ENCODE results near the gene ACER3.
"Not testable (repeated sequence)": the region's sequence is repeated elsewhere in the genome, so short reads cannot be mapped to it uniquely, and the experiment has no call there.

ACER3 gene

GRCh38 chr11:76860539-76861475, at the start of gene ACER3:
Gene ACER3, plus strand, starts transcription at chr11:76860918. Its CDS starts 59 bp downstream, at chr11:76860977.
- DNase-seq, result peak; percentile 85

- DNase-seq, result no peak
These were observed 49.5 kb upstream of the ACER3 start for GRCh38 chr11:76811259-76811658.

- DNase-seq, result no peak
These were observed 46.3 kb upstream of the ACER3 start for GRCh38 chr11:76814414-76814813.

- DNase-seq, result not testable (repeated sequence)
These were observed 45.0 kb upstream of the ACER3 start for GRCh38 chr11:76815678-76816077.

- DNase-seq, result no peak
These were observed 40.5 kb upstream of the ACER3 start for GRCh38 chr11:76820184-76820566.

GRCh38 chr11:76821396-76821795, 39.3 kb upstream of the ACER3 start:
- not testable (repeated sequence) for DNase-seq

GRCh38 chr11:76822406-76822805, 38.3 kb upstream of the ACER3 start:
- no peak for DNase-seq

GRCh38 chr11:76823481-76824028, 37.2 kb upstream of the ACER3 start:
- DNase-seq, result peak; percentile 87

GRCh38 chr11:76824083-76824939, 36.4 kb upstream of the ACER3 start:
- DNase-seq, result peak; percentile 66

GRCh38 chr11:76824980-76825725, 35.6 kb upstream of the ACER3 start:
- DNase-seq, result peak; percentile 29

- no peak for DNase-seq
These were observed 34.9 kb upstream of the ACER3 start for GRCh38 chr11:76825726-76826396.

- not testable (repeated sequence) for DNase-seq
These were observed 34.2 kb upstream of the ACER3 start for GRCh38 chr11:76826508-76826907.

- DNase-seq, result not testable (repeated sequence)
These were observed 33.7 kb upstream of the ACER3 start for GRCh38 chr11:76827005-76827404.

GRCh38 chr11:76830639-76831327, 29.9 kb upstream of the ACER3 start:
- peak; percentile 78 for DNase-seq

- DNase-seq, result no peak
These were observed 28.9 kb upstream of the ACER3 start for GRCh38 chr11:76831686-76832310.

GRCh38 chr11:76832361-76832760, 28.4 kb upstream of the ACER3 start:
- DNase-seq, result no peak

- no peak for DNase-seq
These were observed 26.6 kb upstream of the ACER3 start for GRCh38 chr11:76834151-76834550.

GRCh38 chr11:76835036-76835435, 25.7 kb upstream of the ACER3 start:
- no peak for DNase-seq

GRCh38 chr11:76835928-76836612, 24.6 kb upstream of the ACER3 start:
- DNase-seq, result peak; percentile 43

GRCh38 chr11:76836613-76837291, 24.0 kb upstream of the ACER3 start:
- no peak for DNase-seq
